ENCODE results near the gene GAL3ST2.
"Not testable (repeated sequence)": the region's sequence is repeated elsewhere in the genome, so short reads cannot be mapped to it uniquely, and the experiment has no call there.

Gene GAL3ST2

DNA sequence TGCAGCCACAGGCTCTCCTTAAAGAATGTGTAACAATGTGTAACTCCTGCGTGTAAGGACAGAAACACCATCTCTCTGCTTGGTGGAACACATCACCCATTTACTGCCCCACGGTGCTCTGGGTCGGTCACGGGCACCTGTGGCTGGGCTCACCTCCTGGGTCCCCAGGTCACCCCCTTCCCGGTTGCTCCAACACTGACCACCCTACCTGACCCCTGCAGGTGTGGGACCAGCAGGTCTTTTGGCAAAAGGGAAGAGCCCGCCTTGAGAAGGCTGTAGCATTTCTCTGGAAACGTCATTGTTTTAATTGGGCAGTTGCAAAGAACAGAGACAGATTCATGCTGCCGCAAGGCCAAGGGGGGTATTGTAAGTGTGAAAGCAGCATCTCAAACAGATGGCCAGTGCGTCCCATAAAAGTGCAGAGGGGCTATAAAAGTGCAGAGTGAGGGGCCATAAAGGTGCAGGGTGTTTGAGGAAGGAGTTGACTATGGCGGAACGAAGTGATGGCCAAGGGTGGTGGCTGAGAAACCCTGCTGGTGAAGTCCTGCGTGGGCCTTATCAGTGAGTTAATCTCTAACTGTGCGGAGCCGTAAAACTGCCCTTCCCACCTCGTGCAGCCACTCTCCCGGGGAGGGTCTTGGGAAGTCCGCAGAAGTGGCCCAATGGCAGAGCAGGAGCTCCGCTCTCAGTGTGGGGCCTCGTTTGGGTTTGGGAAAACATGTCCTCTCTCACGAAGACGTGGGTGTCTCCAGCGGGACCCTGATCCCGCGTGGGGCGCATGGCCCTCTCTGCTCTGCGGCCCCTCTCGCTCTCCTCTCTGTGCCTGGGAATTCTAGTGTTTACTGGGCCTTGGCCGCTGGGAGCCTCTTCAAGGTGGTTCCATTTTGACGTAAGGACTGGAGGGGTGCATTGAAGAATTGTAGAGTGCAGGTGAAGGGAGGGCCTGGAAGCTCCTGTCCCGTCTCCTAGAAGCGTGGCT, 18.7 kb downstream of the GAL3ST2 start:
- no peak for DNase-seq

- DNase-seq = no peak
Observed at GRCh38 chr2:241796209-241796608, 19.6 kb downstream of the GAL3ST2 start.

DNA sequence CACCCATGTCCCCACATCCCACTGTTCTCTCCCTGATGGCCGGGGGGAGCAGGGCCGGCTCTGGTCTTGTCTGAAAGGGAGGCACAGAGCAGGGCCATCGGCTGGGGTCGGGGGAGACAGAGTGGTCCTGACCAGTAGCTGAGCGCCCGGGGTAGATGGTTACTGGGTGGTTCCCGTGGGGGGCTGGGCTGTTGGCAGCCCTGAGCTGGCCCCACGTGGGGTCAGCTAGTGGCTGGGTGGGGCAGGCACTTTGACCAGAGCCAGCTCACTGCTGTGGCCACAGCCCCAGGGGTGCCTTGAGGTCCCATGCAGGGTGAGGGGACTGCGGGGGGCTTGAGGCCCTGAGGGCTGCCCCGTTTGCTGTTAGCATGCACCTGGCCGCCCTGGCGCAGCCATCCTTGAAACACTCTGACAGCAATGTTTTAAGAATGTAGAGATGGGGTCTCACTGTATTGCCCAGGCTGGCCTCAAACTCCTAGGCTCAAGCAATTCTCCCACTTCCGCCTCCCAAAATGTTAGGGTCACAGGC, 20.1 kb downstream of the GAL3ST2 start:
- DNase-seq = no peak

- no peak for DNase-seq
Observed at GRCh38 chr2:241797441-241798080, 20.9 kb downstream of the GAL3ST2 start.

- peak in 1 of 14 donors; percentile 43 for DNase-seq
Observed at GRCh38 chr2:241798081-241798630, 21.5 kb downstream of the GAL3ST2 start.

DNA sequence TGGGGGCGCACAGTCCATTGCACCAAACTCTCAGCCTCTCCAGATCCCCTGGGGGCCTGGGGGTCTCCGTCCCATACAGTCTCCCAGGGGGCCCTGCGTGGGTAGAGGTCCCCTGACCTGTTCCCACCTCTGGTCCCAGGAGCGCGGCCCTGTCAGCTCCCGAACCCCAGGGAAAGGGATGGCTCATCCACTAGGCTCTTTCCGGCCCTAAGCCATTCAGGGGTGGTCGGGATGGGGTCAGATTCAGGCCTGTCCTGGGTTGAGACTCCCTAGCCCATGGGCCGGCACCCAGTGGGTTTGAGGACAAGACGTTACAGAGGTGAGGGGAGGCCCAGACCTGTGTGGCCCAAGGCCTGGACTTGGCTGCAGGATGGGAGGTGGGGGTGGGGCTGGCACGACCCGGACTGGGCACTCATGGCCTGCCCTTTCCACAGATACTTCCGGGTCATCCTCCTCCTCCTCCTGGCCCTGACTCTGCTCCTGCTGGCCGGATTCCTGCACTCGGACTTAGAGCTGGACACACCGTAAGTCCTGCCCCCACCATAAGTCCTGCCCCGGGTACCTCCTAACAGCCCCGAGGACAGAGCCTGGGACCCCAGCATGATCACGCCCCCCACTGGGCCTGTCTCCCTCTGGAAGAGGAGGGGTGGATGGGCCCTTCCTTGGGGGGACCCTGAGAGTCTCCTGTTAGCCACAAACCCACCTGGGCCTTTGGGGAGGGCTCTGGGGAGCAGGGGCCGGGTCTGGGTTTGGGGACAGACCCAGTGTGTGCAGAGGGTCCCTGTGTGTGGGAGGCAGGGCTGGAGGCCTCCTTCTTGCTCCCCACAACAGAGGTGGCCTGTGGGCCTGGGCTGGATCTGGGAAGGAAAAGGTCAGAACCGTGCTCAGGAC, 22.3 kb downstream of the GAL3ST2 start:
- no peak for DNase-seq

GRCh38 chr2:241799522-241800197, 23.0 kb downstream of the GAL3ST2 start:
- DNase-seq = no peak

- not testable (repeated sequence) for DNase-seq
Observed at GRCh38 chr2:241800198-241800903, 23.7 kb downstream of the GAL3ST2 start.

DNA sequence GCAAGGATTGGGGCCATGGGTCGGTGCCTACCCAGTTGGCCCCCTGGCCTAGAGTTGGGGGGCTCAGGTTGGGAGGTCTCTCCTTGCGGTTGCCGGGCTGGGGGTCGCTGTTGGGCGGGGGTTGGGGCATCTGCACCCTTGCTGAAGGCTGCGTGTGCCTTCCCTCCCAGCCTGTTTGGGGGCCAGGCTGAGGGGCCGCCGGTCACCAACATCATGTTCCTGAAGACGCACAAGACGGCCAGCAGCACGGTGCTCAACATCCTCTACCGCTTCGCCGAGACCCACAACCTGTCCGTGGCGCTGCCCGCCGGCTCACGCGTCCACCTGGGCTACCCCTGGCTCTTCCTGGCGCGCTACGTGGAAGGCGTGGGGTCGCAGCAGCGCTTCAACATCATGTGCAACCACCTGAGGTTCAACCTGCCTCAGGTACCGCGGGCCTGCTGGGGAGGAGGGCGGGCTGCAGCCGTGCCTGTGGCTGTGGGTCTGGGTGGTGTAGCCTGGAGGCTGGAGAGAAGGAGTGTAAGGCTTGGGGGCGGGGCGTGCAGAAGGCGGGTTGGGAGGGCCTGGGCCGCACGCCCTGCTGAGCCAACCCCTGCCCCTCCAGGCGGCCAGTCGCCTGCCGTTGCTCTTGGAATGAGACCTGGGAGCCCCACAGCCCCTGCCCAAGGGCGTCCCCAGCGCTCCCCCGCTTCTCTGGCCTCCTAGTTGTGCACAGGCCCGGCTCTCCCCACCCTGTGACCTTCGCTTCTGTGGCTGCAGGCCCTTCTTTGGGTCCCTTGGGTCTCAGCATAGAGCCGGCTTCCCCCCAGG, 25.2 kb downstream of the GAL3ST2 start:
- DNase-seq = no peak

DNA sequence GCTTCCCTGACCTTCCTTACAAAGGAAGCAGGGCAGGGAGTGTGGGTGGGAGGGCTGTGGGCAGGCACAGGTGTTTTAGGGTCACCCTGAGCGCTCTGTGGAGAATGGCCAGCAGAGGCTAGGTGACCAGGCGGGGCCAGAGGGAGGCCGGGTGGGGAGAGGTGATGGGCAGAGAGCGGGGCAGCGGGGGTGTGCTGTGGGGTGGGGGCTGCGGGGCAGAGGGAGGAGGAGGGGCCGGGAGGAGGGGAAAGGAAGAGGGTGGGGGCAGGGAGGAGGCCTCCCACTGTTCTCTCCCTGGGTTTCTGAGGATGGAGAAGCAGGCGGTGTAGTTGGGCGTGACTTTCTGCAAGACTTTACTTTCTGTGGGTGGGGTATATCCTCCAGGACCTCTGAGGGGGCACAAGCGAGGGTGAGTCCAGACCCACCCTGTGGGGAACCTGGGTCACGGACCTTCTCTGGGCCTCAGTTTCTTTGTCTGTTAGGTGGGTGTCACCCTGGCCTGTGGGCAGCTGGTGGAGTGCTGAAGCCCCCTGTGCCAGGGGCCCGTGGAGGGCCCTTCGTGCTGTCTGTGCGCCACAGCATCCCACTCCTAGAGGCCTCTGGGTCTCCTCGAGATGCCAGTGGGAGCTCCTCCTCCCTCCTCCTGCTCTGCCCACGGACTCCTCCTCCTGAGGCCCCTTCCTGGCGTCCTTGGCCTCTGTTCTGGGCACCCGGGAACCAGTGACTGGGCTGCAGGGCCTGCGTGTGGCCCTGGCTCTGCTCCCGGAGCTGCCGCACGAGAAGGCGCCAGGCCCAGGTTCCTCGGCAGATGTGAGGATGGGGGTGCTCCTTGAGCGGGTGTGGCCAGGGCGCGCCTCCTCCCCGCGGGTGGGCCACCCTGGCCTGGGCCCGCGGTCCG, 26.0 kb downstream of the GAL3ST2 start:
- no peak for DNase-seq

DNA sequence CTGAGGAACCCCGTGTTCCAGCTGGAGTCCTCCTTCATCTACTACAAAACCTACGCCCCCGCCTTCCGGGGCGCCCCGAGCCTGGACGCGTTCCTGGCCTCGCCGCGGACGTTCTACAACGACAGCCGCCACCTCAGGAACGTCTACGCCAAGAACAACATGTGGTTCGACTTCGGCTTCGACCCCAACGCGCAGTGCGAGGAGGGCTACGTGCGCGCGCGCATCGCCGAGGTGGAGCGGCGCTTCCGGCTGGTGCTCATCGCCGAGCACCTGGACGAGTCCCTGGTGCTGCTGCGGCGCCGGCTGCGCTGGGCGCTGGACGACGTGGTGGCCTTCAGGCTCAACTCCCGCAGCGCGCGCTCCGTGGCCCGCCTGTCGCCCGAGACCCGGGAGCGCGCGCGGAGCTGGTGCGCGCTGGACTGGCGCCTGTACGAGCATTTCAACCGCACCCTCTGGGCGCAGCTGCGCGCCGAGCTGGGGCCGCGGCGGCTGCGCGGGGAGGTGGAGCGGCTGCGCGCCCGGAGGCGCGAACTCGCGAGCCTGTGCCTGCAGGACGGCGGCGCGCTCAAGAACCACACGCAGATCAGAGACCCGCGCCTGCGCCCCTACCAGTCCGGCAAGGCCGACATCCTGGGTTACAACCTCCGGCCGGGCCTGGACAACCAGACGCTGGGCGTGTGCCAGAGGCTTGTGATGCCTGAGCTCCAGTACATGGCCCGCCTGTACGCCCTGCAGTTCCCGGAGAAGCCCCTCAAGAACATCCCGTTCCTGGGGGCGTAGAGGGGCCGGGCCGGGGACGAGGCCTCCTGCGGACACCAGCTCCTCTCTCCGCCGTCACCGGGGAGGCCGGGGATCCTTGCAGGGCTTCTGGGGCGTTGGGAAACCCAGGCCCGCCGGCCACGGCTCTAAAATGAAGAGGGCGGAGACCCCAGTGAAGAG, 27.0 kb downstream of the GAL3ST2 start:
- DNase-seq = peak in 4 of 14 donors; percentile 29 to 65 (median 43)

DNA sequence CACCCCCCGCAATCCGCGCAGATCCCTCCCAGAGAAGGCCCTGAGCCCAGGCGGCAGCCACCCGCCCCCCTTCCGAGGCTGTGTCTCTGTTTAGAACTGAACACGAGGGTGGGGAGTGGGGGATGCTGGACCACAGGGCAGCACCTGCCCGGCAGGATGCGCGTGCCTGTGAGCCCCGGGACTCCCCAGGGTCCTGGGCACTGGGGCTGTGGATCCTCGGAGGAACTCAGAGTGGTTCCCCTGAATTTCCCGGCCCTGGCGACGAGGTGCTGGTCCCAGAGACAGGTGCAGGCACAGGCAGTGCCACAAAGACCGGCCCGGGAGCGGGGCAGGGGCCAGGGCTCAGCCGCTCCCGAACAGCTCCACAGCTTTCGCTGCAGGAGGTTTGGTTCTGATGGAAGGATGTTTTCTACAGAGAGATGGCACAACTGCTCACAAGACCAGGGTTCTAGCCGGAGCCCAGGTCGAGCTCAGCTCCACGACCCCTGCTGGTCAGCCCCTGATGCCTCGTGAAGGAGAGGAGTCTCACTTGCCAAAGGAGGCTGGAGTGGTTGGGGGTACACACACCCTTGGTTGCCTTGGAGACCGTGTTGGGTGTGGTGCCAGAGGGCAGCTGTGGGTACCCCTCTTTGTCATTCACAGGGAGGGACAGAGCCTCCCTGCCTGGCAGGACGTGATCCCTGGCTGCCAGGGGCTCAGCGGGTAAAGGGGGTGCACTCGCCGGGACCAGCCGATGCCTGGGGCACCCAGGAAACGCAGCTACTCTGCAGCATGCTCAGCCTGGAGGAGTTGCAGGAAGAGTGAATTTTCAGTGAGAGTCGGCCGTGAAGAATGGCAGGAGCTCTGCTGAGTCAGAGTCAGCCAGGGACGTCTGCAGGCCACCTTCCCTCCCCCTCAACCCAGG, 28.0 kb downstream of the GAL3ST2 start:
- DNase-seq = peak in 1 of 14 donors; percentile 46

DNA sequence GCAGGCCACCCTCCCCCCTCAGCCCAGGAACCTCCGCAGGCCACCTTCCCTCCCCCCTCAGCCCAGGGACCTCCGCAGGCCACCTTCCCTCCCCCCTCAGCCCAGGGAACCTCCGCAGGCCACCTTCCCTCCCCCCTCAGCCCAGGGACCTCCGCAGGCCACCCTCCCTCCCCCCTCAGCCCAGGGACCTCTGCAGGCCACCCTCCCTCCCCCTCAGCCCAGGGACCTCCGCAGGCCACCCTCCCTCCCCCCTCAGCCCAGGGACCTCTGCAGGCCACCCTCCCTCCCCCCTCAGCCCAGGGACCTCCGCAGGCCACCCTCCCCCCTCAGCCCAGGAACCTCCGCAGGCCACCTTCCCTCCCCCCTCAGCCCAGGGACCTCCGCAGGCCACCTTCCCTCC, 29.6 kb downstream of the GAL3ST2 start:
- not testable (repeated sequence) for DNase-seq

- no peak for DNase-seq
Observed at GRCh38 chr2:241808051-241808720, 31.6 kb downstream of the GAL3ST2 start.

GRCh38 chr2:241808721-241809382, 32.2 kb downstream of the GAL3ST2 start, which contains the start of gene NEU4:
Gene NEU4 (plus strand): TSS chr2:241809193. CDS start chr2:241814485, 5,292 bp downstream.
- no peak for DNase-seq

Data from C1 segment of cervical spinal cord (tissue), 14 donors.